Transverse colon (tissue), 4 donors: Measurements from ENCODE around the gene RITA1. TPM values are rescaled to one million over a fixed set of nuclear protein-coding genes. Genes with fewer than 3 reads are reported as not detected.
A peak's percentile ranks its signal among the peaks of the same experiment; 100 is the strongest.

Experiments
- DNase-seq: peaks from one replicate; pipeline ENCODE4 v3.0.0-alpha.2; 2019
- H3K27ac ChIP-seq, 4 donors: fragments of 200-600 bp; sonication (generic); 2 replicates each; pipeline ENCODE4 v1.5.1; 2016 to 2018; ENCODE audit warnings: inconsistent platforms in 4 of 4
- H3K27me3 ChIP-seq: fragments of 200-600 bp; sonication (generic); 2 replicates; pipeline ENCODE4 v1.5.1; 2017; ENCODE audit warnings: inconsistent platforms
- H3K36me3 ChIP-seq, 4 donors: fragments of 200-600 bp; sonication (generic); 2 replicates each; pipeline ENCODE4 v1.5.1; 2017 to 2019; ENCODE audit warnings: inconsistent platforms in 4 of 4
- H3K4me1 ChIP-seq, 4 donors: fragments of 200-600 bp; sonication (generic); 2 replicates each; pipeline ENCODE4 v1.5.1; 2017 to 2020; ENCODE audit warnings: inconsistent platforms in 4 of 4
- H3K4me3 ChIP-seq, 4 donors: fragments of 200-600 bp; sonication (generic); 1 replicate in 1 of 4; 2 replicates in 3 of 4; pipeline versions ENCODE4 v1.5.1 to v1.6.1; 2017 to 2019; ENCODE audit warnings: inconsistent platforms in 4 of 4
- H3K9me3 ChIP-seq, 2 donors: fragments of 200-600 bp; sonication (generic); 2 replicates each; pipeline ENCODE4 v1.5.1; 2017 to 2019; ENCODE audit warnings: inconsistent platforms in 2 of 2
- CTCF ChIP-seq, 5 experiments: fragments of 200-600 bp in 3 of 5; fragments of 450-650 bp in 2 of 5; sonication (generic) in 3 of 5; IDR thresholded peaks; 1 replicate in 2 of 5; 2 replicates in 3 of 5; pipeline ENCODE4 v1.5.1; 2016 to 2017; ENCODE audit warnings: antibody characterized with exemption in 5 of 5, inconsistent platforms in 3 of 5, mild to moderate bottlenecking in 2 of 5, moderate library complexity in 1 of 5
- EP300 ChIP-seq: sonication (generic); formaldehyde crosslinking; IDR thresholded peaks from one replicate; pipeline ENCODE4 v1.6.1; 2017; ENCODE audit warnings: antibody characterized with exemption, low read depth
- POLR2A ChIP-seq: fragments of 450-650 bp; IDR thresholded peaks from one replicate; pipeline ENCODE4 v1.6.1; 2016; ENCODE audit warnings: antibody characterized with exemption, mild to moderate bottlenecking, moderate library complexity
- POLR2AphosphoS5 ChIP-seq, 3 donors: sonication (generic); formaldehyde crosslinking; IDR thresholded peaks; one replicate each; pipeline ENCODE4 v1.6.1; 2016; ENCODE audit warnings: antibody characterized with exemption in 3 of 3
- WGBS, 2 donors: methylation state at CpG; one replicate each; pipeline ENCODE4 v1.1.5; 2018; ENCODE audit warnings: low coverage in 1 of 2; 5-methylcytosine and 5-hydroxymethylcytosine counted together
- in situ Hi-C, 4 donors: fragments of 200-750 bp; cut with MboI; loops; one replicate each; pipeline versions ENCODE4 v1.15.0 to v1.15.1; 2017; ENCODE audit warnings: low sequenced_read_pairs in 3 of 4, low pct_ligation_motif_present in 1 of 4, low pct_unique_long_range_greater_than_20kb in 1 of 4
- intact Hi-C: fragments of 100-400 bp; cut with DNase I; formaldehyde crosslinking; loops from one replicate; pipeline ENCODE4 v1.15.1; 2023; ENCODE audit warnings: low total_unique reads
- total RNA-seq, 4 donors: library from RNA; depleted of rRNA; stranded (reverse); fragments of >200 nt; gene quantifications; one replicate each; pipeline ENCODE4 v1.1.0, GENCODE V29; 2016

The RITA1 gene
- total RNA-seq, 4 donors from 2014 or later = 17.5 to 41.5 (median 23.8) TPM

- Histone ChIP-seq H3K36me3 (peaks cover 0 to 27% (median 10%) of the 10 kb centered on the region in 4 donors), H3K27ac (peak overlapping the region in 2 of 4 donors; percentile 2 to 10)
- 96 to 100% methylated on average over 1 to 5 of the region's 5 CpGs for WGBS, 2 donors
Observed at GRCh38 chr12:113227686-113228391, 42.3 kb downstream of the RITA1 start.

GRCh38 chr12:113228394-113229028 is 43.0 kb downstream of the RITA1 start:
- H3K4me1 ChIP-seq = peaks cover 8 to 43% (median 17%) of the 10 kb centered on the region in 4 donors
- intact Hi-C loops (no loop called here), in situ Hi-C loops (no loop called here)
- H3K36me3 ChIP-seq = peaks cover 0 to 27% (median 10%) of the 10 kb centered on the region in 4 donors
- no peaks in the 10 kb centered on the region for H3K27me3 ChIP-seq
- peak overlapping the region in 2 of 4 donors; percentile 10 to 45 for H3K27ac ChIP-seq
- H3K9me3 ChIP-seq = no peaks in the 10 kb centered on the region
- TF ChIP-seq POLR2AphosphoS5 (IDR thresholded peaks at IDR 0.05) (no peak), POLR2A (no peak), EP300 (no peak), CTCF (IDR thresholded peaks at IDR 0.05) (no peak)
- DNase-seq = no peak
- 80 to 100% methylated on average over 2 to 5 of the region's 5 CpGs for WGBS, 2 donors
- no peak overlapping the region for H3K4me3 ChIP-seq

More at GRCh38 chr12:113227686-113228391, 42.3 kb downstream of the RITA1 start:
- Histone ChIP-seq H3K4me1 (peaks cover 13 to 49% (median 20%) of the 10 kb centered on the region in 4 donors), H3K9me3 (no peaks in the 10 kb centered on the region), H3K27me3 (no peaks in the 10 kb centered on the region), H3K4me3 (no peak overlapping the region)
- DNase-seq = no peak
- intact Hi-C loops = no loop called here
- in situ Hi-C loops = no loop called here
- TF ChIP-seq POLR2A (no peak), POLR2AphosphoS5 (IDR thresholded peaks at IDR 0.05) (no peak), CTCF (IDR thresholded peaks at IDR 0.05) (no peak), EP300 (no peak)

GRCh38 chr12:113230315-113231234 is 45.1 kb downstream of the RITA1 start:
- in situ Hi-C loops (no loop called here), intact Hi-C loops (no loop called here)
- no peak overlapping the region for H3K4me3 ChIP-seq
- no peaks in the 10 kb centered on the region for H3K27me3 ChIP-seq
- H3K9me3 ChIP-seq = no peaks in the 10 kb centered on the region
- peaks cover 0 to 44% (median 8%) of the 10 kb centered on the region in 4 donors for H3K4me1 ChIP-seq
- peaks cover 0 to 25% (median 10%) of the 10 kb centered on the region in 4 donors for H3K36me3 ChIP-seq
- TF ChIP-seq POLR2AphosphoS5 (IDR thresholded peaks at IDR 0.05) (no peak), POLR2A (no peak), CTCF (IDR thresholded peaks at IDR 0.05) (no peak), EP300 (no peak)
- no peak overlapping the region for H3K27ac ChIP-seq
- DNase-seq = no peak
- WGBS, 2 donors = 88 to 95% methylated on average over 4 to 15 of the region's 15 CpGs
